Measurements from ENCODE around the gene TXNDC5. TPM values are rescaled to one million over a fixed set of nuclear protein-coding genes. Genes with fewer than 3 reads are reported as not detected.
"Not testable (repeated sequence)": the region's sequence is repeated elsewhere in the genome, so short reads cannot be mapped to it uniquely, and the experiment has no call there.

TXNDC5 gene
- total RNA-seq, 1 experiment from 2014 or later, result 149 TPM

DNA sequence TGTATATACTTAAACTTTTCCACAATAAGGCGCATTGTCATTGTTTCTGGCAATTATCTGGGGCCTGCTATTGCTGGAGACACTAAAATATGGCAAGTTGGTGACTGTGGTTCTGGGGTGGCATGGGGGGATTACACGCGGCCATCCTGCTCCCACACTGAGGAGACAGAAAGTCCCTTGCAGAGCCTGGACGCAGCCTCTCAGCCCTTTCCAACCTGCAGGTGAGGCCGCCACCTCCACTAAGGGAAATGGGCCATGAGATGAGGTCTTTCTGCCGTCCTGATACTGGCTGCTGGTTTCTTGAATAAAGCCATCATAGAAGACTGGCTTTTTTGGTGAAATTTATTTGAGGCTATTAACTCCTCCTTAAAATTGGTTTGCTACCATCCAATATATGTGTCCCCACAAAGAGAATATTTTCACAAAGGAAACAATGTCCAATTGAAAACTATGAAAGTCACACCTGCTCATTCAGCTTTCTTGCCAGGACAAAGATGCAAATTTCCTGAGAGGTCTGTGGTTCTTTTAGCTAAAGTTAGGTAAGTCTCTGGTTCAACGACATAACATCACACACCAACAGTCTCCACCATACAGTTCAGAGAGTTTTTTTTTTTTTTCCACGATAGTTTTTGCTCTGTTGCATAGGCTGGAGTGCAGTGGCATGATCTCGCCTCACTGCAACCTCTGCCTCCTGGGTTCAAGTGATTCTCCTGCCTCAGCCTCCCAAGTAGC is 13.0 kb downstream of the TXNDC5 start:
- no peak for DNase-seq (ENCODE audit: low spot score)

DNA sequence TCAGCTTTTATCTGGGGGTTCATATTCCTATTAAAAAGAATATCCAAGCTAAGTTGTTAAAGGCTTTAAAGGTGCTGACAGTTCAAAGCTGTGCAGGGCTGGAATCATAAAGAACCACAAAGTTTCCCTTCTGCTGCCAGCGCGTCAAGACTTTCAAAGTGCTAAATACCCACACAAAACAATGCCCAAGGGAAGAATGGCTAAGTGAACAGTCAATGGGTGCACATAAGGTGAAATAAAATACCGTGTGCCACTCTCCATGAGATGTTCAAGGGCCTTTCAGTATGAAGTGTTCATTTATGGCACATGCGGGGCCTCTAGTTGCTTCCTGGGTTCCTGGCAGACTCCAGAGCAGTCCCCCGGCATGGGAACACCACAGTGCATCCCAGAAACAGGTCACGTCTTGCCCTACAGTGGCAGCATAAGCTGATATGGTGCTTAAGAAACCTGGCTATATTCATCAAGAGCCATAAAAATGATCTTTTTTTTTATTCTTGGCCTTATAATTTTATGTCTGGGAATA is 14.1 kb downstream of the TXNDC5 start:
- no peak for DNase-seq (ENCODE audit: low spot score)

DNA sequence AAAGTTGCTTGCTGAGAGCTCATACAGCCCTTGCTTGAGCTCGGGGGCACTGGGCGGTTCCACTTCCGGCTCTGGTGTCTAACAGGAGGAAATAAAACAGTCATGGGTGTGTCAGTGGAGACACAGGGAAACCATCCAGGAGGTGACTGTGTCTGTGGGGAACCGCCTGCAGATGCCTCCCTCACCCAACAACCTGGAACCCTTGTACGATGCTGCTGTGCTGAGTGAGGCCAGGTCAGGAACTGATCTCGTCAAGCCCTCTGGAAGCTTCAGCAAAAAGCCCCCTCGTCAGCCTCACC is 15.5 kb downstream of the TXNDC5 start:
- no peak for DNase-seq (ENCODE audit: low spot score)

DNA sequence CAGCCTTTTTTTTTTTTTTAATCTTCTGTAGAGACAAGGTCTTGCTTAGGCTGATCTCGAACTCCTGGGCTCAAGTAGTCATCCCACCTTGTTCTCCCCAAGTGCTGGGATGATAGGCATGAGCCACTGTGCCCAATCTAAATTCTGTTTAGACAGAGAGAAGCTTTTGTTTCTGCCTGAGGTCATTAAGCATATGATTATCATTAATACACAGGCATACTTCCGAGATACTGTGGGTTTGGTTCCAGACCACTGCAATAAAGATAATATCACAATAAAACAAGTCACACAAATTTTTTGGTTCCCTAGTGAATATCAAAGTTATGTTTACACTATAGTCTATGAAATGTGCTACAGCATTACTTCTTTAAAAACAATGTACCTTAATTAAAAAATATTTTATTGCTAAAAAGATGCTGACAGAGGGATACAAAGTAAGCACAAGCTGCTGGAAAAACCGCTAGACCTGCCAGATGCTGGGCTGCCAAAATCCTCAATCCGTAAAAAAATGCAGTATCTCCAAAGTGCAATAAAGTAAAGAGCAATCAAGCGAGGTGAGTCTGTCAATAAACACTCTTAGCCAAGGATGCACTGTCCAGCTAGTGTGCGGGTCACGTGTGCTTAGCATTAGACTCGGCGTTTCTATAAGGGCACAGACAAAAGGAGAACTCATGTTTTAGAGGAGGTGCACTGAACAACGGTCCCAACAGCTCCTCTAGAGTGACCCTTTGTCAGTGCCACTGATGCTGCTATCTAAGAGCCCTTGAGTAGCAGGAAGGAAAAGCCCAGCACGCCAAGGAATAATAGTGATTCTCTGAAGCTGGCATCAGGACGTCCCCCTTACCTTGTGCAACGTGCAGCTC is 16.1 kb downstream of the TXNDC5 start:
- DNase-seq (ENCODE audit: low spot score), result no peak

DNA sequence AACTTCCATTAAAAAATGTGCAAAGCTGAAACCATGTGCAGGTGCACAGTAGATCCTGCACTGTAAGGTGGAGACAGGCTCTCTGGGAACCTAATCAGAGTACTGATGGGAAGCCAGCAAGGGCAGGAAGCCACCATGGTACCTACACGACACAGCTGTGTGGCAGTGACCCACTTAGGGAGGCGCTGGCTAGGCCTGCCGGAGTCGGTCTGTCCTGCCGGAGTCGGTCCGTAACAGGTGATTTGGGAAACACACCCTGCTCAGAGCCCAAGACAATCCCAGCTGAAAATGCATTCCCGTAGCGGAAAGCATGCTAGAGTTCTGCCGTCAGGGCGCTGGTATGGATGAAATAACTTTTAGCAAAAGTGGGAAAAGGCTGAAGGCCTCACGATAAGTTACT is 17.2 kb downstream of the TXNDC5 start:
- no peak for DNase-seq (ENCODE audit: low spot score)

DNA sequence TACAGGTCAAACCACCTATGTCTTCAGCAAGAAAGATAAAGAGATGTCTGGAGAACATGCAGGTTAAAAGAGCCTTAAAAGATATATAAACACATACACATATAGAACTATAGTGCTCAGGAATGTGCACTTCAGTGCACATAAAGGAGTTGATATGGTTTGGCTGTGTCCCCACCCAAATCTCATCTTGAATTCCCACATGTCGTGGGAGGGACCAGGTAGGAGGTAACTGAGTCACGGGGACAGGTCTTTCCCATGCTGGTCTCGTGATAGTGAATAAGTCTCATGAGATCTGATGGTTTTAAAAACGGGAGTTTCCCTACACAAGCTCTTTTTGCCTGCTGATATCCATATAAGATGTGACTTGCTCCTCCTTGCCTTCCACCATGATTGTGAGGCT is 18.2 kb downstream of the TXNDC5 start:
- not testable (repeated sequence) for DNase-seq (ENCODE audit: low spot score)

DNA sequence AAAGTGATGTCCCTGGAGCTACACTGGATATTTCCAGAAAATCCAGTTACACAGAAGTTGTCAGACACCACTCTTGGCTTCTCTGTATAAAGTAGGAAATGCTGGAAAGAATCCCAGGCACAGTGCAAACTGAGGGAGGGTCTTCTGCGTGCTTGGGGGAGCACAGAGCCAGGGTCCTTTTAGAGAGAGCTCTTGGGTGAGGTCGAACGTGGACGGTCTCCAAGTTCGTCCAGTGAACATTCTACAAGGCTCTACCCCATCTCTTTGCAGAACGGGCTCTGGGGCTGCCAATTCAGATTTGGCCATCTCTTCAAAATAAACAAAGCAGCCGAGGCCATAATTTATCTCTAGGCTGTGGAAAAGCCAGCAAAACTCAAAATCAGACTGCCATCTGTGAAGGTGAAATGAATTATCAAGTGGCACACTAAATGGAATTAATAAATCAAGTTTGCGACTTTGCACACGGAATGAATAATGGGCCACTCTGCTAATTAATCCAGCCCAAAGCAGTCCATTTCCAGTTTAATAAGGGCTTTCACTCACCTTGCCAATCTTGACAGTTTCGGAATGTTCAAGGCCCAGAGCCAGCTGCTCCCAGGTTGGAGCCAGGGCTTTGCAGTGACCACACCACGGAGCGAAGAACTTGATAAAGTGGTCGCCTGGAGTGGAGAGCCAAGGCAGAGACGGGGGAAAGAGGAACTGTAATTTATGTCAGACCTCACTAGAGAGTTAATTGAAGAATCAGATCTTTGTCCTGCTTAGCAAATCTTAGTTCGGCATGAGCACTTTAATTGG is 19.3 kb downstream of the TXNDC5 start:
- no peak for DNase-seq (ENCODE audit: low spot score)

DNA sequence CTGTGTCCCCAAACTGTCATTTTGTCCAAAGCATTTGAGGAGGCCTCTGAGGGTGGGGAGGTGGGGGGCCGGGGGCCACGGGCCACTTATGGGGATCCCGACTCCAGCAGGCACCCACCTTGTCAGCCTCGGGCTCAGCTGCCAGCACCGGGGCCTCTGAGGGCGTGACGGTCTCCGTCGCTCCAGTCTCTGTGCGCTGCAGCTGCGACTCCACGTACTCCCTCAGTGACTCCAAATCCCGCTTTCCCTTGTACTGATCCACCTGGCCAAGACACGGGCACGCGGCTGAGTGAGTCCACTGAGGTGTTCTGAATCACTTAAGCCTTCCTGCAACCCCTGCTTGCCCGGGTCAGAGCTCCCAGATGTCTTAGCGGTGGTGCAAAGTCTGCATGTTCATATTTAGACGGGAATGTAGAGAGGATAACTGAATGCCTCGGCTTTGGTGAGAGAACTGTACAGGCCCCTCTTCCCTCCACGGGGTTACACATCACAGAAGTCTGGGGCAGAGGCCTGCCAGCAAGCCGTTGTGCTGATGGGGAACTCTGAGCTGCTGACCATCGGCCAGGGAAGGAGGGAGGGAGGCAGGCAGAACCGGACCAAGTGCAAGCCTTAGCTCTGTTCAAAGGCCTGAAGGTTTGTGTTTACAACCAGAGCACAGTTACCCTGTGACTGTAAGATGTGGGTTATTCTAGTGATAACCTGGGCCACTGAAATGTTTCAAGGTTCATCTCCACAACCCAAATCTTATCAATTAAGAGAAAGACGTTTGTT is 21.8 kb downstream of the TXNDC5 start:
- DNase-seq (ENCODE audit: low spot score), result no peak

DNA sequence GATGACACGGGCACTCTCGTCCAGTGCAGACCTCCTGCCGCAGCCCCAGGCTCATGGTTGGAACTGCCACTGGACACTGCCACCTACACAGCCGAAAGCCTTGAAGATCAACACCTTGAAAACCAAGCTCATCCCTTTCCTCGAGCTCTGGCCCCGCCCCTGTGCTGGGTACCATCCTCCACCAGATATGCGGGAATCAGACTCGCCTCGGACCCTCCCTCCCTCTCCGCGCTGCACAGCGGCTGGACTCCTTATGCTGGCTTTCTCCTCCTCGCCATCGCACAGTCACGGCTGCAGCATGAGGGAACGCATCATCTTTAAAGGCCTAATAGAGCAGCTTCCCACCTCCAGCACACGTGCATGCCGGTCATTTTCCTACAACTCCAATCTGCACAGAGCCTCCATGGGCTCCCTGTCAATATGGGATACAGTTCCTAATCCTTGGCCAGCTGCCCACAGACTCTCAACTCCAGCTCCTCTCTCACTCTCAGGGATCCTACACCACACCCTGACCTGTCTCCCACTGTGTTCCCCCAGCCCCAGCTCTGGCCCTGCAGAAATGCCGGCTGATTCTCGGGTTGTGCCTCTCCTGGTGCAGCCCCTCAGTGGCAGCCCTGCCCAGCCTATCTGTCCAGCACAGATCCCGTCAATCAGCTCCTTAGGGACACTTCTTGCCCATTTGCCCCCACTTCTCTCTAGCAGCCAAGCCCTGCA is 23.2 kb downstream of the TXNDC5 start:
- DNase-seq (ENCODE audit: low spot score), result no peak

DNA sequence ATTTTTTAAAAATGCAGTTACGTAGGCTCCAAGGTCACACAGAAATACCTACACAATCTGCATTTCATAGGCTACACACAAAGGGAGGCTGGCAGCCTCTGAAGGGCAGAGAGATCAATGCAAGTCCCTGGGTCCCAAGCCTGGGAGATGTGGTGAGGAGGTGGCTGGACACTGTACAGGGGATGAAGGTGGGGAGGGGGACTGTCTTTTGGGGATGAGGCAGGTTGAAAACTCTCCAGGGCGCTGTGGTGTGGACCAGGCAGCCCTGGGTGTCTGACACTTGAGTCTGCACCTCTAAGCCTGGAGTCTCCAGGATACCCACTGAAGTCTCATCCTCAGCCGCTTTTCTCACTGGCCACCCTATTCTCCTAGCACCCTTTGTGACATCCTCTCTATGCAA is 24.5 kb downstream of the TXNDC5 start:
- DNase-seq (ENCODE audit: low spot score), result no peak

DNA sequence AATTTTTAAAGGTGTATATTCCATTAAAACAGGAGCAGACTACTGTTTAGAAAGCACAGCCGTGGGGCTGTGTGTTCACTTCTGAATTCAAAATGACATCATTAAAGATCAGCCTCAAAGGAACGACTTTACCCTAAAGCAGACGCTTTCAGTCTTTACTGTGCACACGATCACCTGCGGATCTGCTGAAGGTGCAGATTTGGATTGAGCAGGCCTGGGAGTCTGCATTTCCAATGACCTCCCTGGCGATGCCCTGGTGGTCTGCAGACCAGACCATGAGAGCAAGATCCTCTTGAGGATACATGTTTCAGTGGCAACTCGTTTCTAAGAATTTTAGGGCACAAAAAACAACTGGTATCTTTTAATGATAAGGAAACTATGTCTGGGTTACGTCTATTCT is 27.2 kb downstream of the TXNDC5 start:
- no peak for DNase-seq (ENCODE audit: low spot score)

DNA sequence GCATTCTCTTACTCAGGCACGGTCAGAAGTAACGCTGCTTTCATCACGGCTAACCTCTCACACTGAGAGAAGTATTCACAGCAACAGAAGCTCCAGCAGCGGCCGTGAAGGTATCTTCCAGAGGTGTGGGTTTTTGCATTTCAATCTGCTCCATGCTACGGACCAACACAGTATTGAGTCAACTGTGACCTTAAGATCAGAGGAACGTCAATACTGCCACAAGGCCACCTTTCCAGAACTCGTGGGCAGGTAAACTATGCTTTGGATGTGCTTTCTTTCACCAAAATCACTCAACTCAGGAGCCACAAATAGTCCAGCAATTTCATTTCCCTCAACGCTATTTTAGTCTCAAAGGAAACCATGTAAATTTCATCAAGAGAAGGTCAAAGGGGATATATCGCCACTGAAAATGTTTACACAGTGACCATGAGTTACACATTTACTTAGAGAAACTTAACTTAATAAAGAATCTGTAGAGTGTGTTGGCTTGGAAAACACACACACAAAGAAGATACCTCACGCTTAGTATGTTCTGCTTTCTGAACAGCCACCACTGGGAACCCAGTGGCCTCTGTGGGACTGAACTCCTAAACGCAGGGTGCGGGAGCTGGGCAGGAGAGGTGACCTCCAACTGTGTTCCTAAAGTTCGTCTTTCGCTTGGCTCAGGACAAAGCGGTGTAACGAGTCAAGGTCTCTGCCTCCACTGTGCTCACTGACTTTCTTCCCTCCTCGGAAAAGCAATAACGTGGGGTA is 27.9 kb downstream of the TXNDC5 start:
- DNase-seq (ENCODE audit: low spot score), result no peak

DNA sequence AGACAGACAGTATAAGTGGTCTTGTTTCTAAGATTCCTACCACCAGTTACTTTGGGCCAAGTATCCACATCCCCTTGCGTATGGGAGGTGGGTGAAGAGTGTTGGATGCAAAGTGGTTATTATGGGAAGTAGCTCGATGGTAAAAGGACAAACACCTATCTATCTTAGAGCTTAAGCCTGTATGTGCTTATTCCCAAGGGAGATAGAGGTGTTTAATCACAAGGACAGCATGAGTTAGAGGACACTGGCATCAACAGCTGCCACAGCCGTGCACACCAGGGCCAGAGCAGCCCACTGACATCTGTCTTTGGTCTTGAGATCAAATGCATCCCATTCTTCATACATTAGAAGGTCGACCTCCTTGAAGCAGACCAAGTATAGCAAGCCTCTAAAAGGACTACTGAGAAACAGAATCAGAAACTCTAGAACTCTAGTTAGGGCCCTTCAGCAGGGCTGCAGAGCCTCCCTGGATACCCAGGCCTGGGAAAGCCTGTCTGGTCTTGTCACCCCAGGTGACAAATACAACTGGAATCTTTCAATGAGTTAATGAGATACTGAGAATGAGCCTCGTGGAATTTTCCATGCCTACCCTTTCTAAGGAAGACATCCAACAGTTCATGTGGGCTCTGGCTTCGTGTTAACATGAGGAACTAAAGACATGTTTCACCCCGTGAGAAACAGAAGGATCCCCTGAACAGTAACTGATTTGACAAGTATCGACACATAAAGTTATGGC is 28.7 kb downstream of the TXNDC5 start:
- no peak for DNase-seq (ENCODE audit: low spot score)

DNA sequence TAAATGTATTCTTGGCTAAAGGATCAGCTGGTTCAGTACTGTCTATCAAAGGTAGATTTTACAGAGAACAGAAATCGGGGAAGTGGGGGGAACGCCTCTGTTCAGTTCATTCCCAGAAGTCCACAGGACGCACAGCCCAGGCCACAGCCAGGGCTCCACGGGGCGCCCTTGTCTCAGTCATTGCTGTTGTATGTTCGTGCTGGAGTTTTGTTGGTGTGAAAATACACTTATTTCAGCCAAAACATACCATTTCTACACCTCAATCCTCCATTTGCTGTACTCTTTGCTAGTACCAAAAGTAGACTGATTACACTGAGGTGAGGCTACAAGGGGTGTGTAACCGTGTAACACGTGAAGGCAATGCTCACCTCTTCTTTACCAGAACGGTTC is 29.9 kb downstream of the TXNDC5 start:
- DNase-seq (ENCODE audit: low spot score), result no peak

DNA sequence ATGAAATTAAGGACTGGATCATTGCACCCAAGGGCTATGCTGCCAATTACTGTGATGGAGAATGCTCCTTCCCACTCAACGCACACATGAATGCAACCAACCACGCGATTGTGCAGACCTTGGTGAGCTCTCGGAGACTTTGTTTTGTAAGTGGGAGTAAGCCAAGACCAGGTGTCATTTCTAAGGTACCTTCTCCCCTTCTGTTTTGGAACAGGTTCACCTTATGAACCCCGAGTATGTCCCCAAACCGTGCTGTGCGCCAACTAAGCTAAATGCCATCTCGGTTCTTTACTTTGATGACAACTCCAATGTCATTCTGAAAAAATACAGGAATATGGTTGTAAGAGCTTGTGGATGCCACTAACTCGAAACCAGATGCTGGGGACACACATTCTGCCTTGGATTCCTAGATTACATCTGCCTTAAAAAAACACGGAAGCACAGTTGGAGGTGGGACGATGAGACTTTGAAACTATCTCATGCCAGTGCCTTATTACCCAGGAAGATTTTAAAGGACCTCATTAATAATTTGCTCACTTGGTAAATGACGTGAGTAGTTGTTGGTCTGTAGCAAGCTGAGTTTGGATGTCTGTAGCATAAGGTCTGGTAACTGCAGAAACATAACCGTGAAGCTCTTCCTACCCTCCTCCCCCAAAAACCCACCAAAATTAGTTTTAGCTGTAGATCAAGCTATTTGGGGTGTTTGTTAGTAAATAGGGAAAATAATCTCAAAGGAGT is 30.4 kb downstream of the TXNDC5 start:
- no peak for DNase-seq (ENCODE audit: low spot score)

DNA sequence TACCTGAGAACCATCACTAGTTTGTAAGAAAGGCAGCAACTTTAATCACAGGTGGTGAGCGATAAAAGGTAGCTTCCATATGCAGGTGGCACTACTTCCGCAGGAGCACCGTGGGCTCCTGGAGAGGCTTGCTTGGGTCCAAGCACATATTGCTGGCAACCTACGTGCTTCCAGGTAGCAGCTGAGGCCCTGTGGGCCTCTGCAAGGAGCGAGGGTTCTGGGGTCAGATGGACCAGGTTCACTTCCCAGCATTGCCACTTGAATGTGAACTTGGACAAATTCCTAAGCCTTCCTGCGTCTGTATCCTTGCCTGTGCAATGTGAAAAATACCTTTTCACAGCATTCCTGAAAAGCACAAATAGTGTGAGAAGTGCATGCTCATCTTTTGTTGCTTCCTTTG is 31.0 kb downstream of the TXNDC5 start:
- no peak for DNase-seq (ENCODE audit: low spot score)

DNA sequence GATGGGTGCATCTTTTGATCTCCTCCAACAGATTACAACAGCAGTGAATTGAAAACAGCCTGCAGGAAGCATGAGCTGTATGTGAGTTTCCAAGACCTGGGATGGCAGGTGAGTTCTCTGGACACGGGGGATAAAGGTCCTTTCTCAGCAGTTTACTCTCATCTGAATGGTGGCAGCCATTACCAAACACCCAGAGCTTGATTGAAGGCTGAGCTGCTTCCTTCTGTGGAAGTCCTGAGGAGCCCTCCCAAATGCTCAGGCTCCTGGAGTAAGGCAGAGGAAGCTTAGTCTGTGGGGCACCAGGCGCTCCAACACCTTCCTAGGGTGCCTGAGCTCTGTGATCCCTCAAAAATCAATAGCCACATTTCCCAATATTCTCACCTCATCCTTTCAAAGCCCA is 31.5 kb downstream of the TXNDC5 start:
- no peak for DNase-seq (ENCODE audit: low spot score)

DNA sequence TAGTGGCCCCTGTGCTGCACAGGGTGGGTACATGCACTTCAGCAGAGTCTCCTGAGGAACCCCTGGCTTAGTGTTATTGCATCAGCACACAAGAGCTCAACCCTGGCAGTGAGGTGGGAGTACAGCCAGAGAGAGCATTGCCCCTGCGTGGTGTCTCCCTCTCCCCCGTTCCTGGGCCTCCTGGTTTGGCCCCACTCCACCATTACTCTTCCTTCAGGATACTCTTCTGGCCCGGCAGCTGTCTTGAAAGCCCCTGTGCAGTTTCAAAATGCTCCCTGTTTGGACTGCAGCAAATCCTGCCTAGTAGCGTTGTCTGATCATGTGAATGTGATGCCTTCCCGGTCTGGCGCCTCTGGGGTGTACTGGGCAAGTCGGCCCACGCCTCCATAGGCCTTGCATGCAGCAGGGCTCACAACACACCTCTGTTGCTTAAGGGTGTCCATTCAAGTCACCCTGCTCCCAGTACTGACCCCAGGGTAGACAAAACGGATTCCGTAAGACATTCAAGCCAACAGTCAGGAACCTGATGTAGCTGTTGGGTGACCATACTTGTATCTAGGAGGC is 32.1 kb downstream of the TXNDC5 start:
- no peak for DNase-seq (ENCODE audit: low spot score)
